SK-N-SH (cell line): Measurements from ENCODE around the gene TM9SF1. TPM values are rescaled to one million over a fixed set of nuclear protein-coding genes. Genes with fewer than 3 reads are reported as not detected.

Experiments
- CTCF ChIA-PET: fragments of 300-600, 350-600 bp; formaldehyde crosslinking; extraction: SDS; loops from one replicate; lab custom pipeline; 2021; lab: Yijun Ruan, JAX
- POLR2A ChIA-PET: fragments of 350-600 bp; sonication (Branson Sonifier 250); formaldehyde crosslinking; extraction: SDS; loops from one replicate; lab custom pipeline; 2020; ENCODE audit warnings: antibody characterized with exemption, inconsistent platforms; lab: Yijun Ruan, JAX
- DNase-seq: peaks from one replicate; pipeline ENCODE4 v3.0.0; 2012
- H2AFZ ChIP-seq: fragments of 200-600 bp; sonication (generic); 2 replicates; pipeline ENCODE4 v1.8.1; 2016; ENCODE audit warnings: antibody characterized with exemption, mild to moderate bottlenecking, low read depth
- H3F3A ChIP-seq: fragments of 200-600 bp; sonication (generic); replicated peaks from 2 replicates; pipeline ENCODE3; 2016; ENCODE audit warnings: antibody characterized with exemption, mild to moderate bottlenecking; ENCODE audit not compliant: insufficient read depth
- H3K27ac ChIP-seq, 2 experiments: fragments of 200-500 bp in 1 of 2; fragments of 200-600 bp in 1 of 2; sonication (Bioruptor generic) in 1 of 2; sonication (generic), shearing (Covaris generic) in 1 of 2; 2 replicates each; pipeline versions ENCODE4 v1.5.1 to v1.6.1; 2014 to 2016; ENCODE audit warnings: low read depth in 2 of 2, inconsistent platforms in 1 of 2, low read length in 1 of 2, mild to moderate bottlenecking in 1 of 2, mixed read lengths in 1 of 2
- H3K27me3 ChIP-seq: fragments of 200-600 bp; sonication (generic), shearing (Covaris generic); 2 replicates; pipeline ENCODE4 v1.6.1; 2016; ENCODE audit warnings: mixed run types; ENCODE audit not compliant: insufficient read depth
- H3K36me3 ChIP-seq, 2 experiments: fragments of 200-500 bp in 1 of 2; fragments of 200-600 bp in 1 of 2; sonication (Bioruptor generic) in 1 of 2; sonication (generic) in 1 of 2; replicated peaks in 1 of 2; 2 replicates each; pipeline versions ENCODE3 to v1.5.1; 2014 to 2016; ENCODE audit warnings: low read length in 1 of 2, mild to moderate bottlenecking in 1 of 2; ENCODE audit not compliant: insufficient read depth in 2 of 2, control insufficient read depth in 1 of 2
- H3K4me1 ChIP-seq, 2 experiments: fragments of 200-500 bp in 1 of 2; fragments of 200-600 bp in 1 of 2; sonication (Bioruptor generic) in 1 of 2; sonication (generic), shearing (Covaris generic) in 1 of 2; 2 replicates each; pipeline versions ENCODE4 v1.5.1 to v1.6.1; 2014 to 2016; ENCODE audit warnings: low read depth in 1 of 2, low read length in 1 of 2, mixed run types in 1 of 2; ENCODE audit not compliant: insufficient read depth in 2 of 2, control insufficient read depth in 1 of 2
- H3K4me2 ChIP-seq: fragments of 200-600 bp; sonication (generic), shearing (Covaris generic); 2 replicates; pipeline ENCODE4 v1.6.1; 2017; ENCODE audit warnings: mixed run types
- H3K4me3 ChIP-seq, 2 experiments: fragments of 200-500 bp in 1 of 2; fragments of 200-600 bp in 1 of 2; sonication (Bioruptor generic) in 1 of 2; sonication (generic), shearing (Covaris generic) in 1 of 2; 2 replicates each; pipeline versions ENCODE4 v1.5.1 to v1.8.1; 2014 to 2016; ENCODE audit warnings: low read depth in 2 of 2, inconsistent platforms in 1 of 2, low read length in 1 of 2, mild to moderate bottlenecking in 1 of 2, mixed read lengths in 1 of 2, moderate library complexity in 1 of 2
- H3K79me2 ChIP-seq: fragments of 200-600 bp; sonication (generic); 2 replicates; pipeline ENCODE4 v1.8.1; 2017; ENCODE audit warnings: mild to moderate bottlenecking; ENCODE audit not compliant: insufficient read depth
- H3K9ac ChIP-seq: fragments of 200-600 bp; sonication (generic); 2 replicates; pipeline ENCODE4 v1.6.1; 2017; ENCODE audit warnings: mixed run types
- H3K9me2 ChIP-seq: fragments of 200-600 bp; sonication (generic); 2 replicates; pipeline ENCODE4 v1.6.1; 2017; ENCODE audit warnings: mixed run types
- H3K9me3 ChIP-seq: fragments of 200-600 bp; sonication (generic); 2 replicates; pipeline ENCODE4 v1.6.1; 2017; ENCODE audit warnings: mixed run types, mild to moderate bottlenecking, moderate library complexity
- H4K20me1 ChIP-seq: fragments of 200-600 bp; sonication (generic); 2 replicates; pipeline ENCODE4 v1.6.1; 2017; ENCODE audit warnings: mild to moderate bottlenecking, mixed run types; ENCODE audit not compliant: insufficient read depth
- CHD2 ChIP-seq: fragments of 150-350 bp; IDR thresholded peaks from 2 replicates; pipeline ENCODE4 v1.6.1; 2018; ENCODE audit warnings: low read length; ENCODE audit not compliant: partially characterized antibody
- EP300 ChIP-seq, 2 experiments: IDR thresholded peaks; 2 replicates each; pipeline versions ENCODE4 v1.4.0 to v1.6.1; 2012; ENCODE audit warnings: borderline replicate concordance in 1 of 2, low read depth in 1 of 2, low read length in 1 of 2
- FOSL2 ChIP-seq: IDR thresholded peaks from 2 replicates; pipeline ENCODE4 v1.4.0; 2012; ENCODE audit warnings: low read depth, mild to moderate bottlenecking, moderate library complexity, borderline replicate concordance
- RAD21 ChIP-seq: IDR thresholded peaks from 2 replicates; pipeline ENCODE4 v1.6.1; 2012; ENCODE audit warnings: mild to moderate bottlenecking, low read length
- RCOR1 ChIP-seq: fragments of 150-350 bp; IDR thresholded peaks from 2 replicates; pipeline ENCODE4 v1.6.1; 2017; ENCODE audit warnings: antibody characterized with exemption, low read length
- RXRA ChIP-seq: IDR thresholded peaks from 2 replicates; pipeline ENCODE4 v1.4.0; 2012; ENCODE audit warnings: low read depth, mild to moderate bottlenecking, borderline replicate concordance
- WGBS: methylation state at CpG from one replicate; pipeline ENCODE4 v1.1.6; 2017; ENCODE audit warnings: low lambda C conversion rate; 5-methylcytosine and 5-hydroxymethylcytosine counted together
- polyA plus RNA-seq, 3 experiments: library from polyadenylated mRNA; depleted of rRNA; stranded (reverse); fragments of >200 nt; gene quantifications; 2 replicates each; pipeline ENCODE4 v1.2.3, GENCODE V29; 2012
- TF ChIP-seq, protein P1 (sequence below): IDR thresholded peaks from 2 replicates; pipeline ENCODE4 v1.6.1; 2012; ENCODE audit warnings: mild to moderate bottlenecking, low read depth, low read length, moderate library complexity
- TF ChIP-seq, protein P2 (sequence below): IDR thresholded peaks from 2 replicates; pipeline ENCODE4 v1.4.0; 2012; ENCODE audit warnings: low read depth, borderline replicate concordance
- TF ChIP-seq, protein P3 (sequence below): IDR thresholded peaks from 2 replicates; pipeline ENCODE4; 2012
- TF ChIP-seq, protein P4 (sequence below): fragments of 150-350 bp; IDR thresholded peaks from 2 replicates; pipeline ENCODE4 v1.6.1; 2017; ENCODE audit warnings: antibody characterized with exemption, low read length, low read depth, borderline replicate concordance

The TM9SF1 gene
- polyA plus RNA-seq, 1 of the 3 experiments (the other 2 are of a cell fraction) = 48.7 TPM

DNA sequence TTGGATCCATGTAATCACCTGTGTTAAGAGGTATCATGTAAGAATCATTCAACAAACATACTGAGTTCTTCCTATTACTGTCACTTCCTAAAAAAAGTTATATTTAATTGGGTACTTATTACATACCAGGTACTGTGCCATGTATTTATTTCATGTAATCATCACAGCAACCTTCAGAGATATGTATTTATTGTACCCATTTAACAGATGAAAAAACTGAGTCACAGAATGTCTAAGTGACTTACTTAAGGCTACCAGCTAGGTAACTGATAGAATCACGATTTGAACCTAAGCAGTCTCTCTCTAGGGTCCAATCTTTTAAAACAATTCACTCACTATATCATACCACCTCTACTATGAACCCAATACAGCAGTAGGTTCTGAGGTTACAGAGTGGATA, 50.8 kb downstream of the TM9SF1 start:
- no peak overlapping the region; a peak in 1 of 4 replicates for H3K27ac ChIP-seq
- peaks cover 67% of the 10 kb centered on the region for H3K79me2 ChIP-seq
- no peaks in the 10 kb centered on the region for H3K9me2 ChIP-seq
- H3F3A ChIP-seq = peaks cover 20% of the 10 kb centered on the region
- no peak for DNase-seq
- H2AFZ ChIP-seq = no peak overlapping the region
- H3K4me2 ChIP-seq = peak overlapping the region; percentile 83; the same call in 1 of the 2 replicates
- no peaks in the 10 kb centered on the region for H3K9me3 ChIP-seq
- ChIA-PET CTCF (interaction anchor here (4.6 kb wide), 1 partner anchor 16 kb away, joined by 38 read pairs; the partner anchor contains the start of gene IRF9), POLR2A (no interaction called here)
- no peak overlapping the region for H3K9ac ChIP-seq
- 56% methylated on average over 1 of the region's 1 CpG for WGBS
- peaks cover 8% of the 10 kb centered on the region; the same call in 1 of the 2 replicates for H4K20me1 ChIP-seq
- TF ChIP-seq, protein P1, sequence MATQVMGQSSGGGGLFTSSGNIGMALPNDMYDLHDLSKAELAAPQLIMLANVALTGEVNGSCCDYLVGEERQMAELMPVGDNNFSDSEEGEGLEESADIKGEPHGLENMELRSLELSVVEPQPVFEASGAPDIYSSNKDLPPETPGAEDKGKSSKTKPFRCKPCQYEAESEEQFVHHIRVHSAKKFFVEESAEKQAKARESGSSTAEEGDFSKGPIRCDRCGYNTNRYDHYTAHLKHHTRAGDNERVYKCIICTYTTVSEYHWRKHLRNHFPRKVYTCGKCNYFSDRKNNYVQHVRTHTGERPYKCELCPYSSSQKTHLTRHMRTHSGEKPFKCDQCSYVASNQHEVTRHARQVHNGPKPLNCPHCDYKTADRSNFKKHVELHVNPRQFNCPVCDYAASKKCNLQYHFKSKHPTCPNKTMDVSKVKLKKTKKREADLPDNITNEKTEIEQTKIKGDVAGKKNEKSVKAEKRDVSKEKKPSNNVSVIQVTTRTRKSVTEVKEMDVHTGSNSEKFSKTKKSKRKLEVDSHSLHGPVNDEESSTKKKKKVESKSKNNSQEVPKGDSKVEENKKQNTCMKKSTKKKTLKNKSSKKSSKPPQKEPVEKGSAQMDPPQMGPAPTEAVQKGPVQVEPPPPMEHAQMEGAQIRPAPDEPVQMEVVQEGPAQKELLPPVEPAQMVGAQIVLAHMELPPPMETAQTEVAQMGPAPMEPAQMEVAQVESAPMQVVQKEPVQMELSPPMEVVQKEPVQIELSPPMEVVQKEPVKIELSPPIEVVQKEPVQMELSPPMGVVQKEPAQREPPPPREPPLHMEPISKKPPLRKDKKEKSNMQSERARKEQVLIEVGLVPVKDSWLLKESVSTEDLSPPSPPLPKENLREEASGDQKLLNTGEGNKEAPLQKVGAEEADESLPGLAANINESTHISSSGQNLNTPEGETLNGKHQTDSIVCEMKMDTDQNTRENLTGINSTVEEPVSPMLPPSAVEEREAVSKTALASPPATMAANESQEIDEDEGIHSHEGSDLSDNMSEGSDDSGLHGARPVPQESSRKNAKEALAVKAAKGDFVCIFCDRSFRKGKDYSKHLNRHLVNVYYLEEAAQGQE = no peak
- TF ChIP-seq, protein P2, sequence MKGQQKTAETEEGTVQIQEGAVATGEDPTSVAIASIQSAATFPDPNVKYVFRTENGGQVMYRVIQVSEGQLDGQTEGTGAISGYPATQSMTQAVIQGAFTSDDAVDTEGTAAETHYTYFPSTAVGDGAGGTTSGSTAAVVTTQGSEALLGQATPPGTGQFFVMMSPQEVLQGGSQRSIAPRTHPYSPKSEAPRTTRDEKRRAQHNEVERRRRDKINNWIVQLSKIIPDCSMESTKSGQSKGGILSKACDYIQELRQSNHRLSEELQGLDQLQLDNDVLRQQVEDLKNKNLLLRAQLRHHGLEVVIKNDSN = no peak
- TF ChIP-seq RCOR1 = no peak
- TF ChIP-seq FOSL2 = no peak
- TF ChIP-seq EP300 (IDR thresholded peaks at IDR 0.05; ENCODE audit: borderline replicate concordance in 1 of 2, low read depth in 1 of 2, low read length in 1 of 2) = no peak
- TF ChIP-seq, protein P3, sequence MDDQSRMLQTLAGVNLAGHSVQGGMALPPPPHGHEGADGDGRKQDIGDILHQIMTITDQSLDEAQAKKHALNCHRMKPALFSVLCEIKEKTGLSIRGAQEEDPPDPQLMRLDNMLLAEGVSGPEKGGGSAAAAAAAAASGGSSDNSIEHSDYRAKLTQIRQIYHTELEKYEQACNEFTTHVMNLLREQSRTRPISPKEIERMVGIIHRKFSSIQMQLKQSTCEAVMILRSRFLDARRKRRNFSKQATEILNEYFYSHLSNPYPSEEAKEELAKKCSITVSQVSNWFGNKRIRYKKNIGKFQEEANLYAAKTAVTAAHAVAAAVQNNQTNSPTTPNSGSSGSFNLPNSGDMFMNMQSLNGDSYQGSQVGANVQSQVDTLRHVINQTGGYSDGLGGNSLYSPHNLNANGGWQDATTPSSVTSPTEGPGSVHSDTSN = no peak
- no peak for TF ChIP-seq RXRA
- no peak for TF ChIP-seq CHD2
- H3K36me3 ChIP-seq = peaks cover 23 to 30% of the 10 kb centered on the region in 2 experiments
- no peaks in the 10 kb centered on the region for H3K27me3 ChIP-seq
- H3K4me3 ChIP-seq = no peak overlapping the region
- peaks cover 14 to 27% of the 10 kb centered on the region in 2 experiments for H3K4me1 ChIP-seq

DNA sequence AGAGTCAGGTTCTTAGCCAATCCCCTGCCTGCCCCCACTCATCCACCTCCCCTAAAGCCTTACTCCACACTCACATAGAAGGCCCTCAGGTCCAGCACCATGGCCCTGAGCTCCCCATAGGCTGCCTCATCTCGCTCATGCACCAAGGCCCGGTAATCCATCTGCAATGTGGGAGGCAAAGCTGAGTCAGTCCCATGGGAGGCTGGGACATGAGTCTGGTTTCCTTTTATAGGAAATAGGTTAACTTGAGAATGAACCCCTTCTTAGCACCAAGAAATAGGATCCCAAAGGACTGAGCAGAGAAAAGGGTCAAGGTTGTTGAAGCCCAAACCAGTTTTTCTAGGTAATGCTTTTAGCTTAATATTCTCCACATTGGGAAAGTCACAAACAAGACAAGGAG, 51.7 kb downstream of the TM9SF1 start:
- WGBS = 86% methylated on average over 2 of the region's 2 CpGs
- Histone ChIP-seq H3K27ac (no peak overlapping the region), H3F3A (peaks cover 20% of the 10 kb centered on the region), H3K9me3 (no peaks in the 10 kb centered on the region), H3K36me3 (peaks cover 24 to 33% of the 10 kb centered on the region in 2 experiments), H3K27me3 (no peaks in the 10 kb centered on the region), H3K4me1 (peaks cover 14 to 32% of the 10 kb centered on the region in 2 experiments), H2AFZ (no peak overlapping the region), H3K79me2 (peaks cover 67% of the 10 kb centered on the region), H3K9ac (no peak overlapping the region), H3K4me2 (no peak overlapping the region), H4K20me1 (peaks cover 4% of the 10 kb centered on the region; the same call in 1 of the 2 replicates), H3K9me2 (no peaks in the 10 kb centered on the region), H3K4me3 (no peak overlapping the region)
- POLR2A ChIA-PET = no interaction called here
- TF ChIP-seq RCOR1 (no peak), EP300 (IDR thresholded peaks at IDR 0.05; ENCODE audit: borderline replicate concordance in 1 of 2, low read depth in 1 of 2, low read length in 1 of 2) (no peak), RAD21 (no peak)
- TF ChIP-seq, protein P4, sequence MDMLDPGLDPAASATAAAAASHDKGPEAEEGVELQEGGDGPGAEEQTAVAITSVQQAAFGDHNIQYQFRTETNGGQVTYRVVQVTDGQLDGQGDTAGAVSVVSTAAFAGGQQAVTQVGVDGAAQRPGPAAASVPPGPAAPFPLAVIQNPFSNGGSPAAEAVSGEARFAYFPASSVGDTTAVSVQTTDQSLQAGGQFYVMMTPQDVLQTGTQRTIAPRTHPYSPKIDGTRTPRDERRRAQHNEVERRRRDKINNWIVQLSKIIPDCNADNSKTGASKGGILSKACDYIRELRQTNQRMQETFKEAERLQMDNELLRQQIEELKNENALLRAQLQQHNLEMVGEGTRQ = no peak
- DNase-seq = no peak
- CTCF ChIA-PET = interaction anchor here (0.9 kb wide), 1 partner anchor 35 kb away, joined by 4 read pairs; no protein-coding TSS in a partner anchor
